ENCODE results near the gene ATG16L2.

- TF ChIP-seq, protein P1, sequence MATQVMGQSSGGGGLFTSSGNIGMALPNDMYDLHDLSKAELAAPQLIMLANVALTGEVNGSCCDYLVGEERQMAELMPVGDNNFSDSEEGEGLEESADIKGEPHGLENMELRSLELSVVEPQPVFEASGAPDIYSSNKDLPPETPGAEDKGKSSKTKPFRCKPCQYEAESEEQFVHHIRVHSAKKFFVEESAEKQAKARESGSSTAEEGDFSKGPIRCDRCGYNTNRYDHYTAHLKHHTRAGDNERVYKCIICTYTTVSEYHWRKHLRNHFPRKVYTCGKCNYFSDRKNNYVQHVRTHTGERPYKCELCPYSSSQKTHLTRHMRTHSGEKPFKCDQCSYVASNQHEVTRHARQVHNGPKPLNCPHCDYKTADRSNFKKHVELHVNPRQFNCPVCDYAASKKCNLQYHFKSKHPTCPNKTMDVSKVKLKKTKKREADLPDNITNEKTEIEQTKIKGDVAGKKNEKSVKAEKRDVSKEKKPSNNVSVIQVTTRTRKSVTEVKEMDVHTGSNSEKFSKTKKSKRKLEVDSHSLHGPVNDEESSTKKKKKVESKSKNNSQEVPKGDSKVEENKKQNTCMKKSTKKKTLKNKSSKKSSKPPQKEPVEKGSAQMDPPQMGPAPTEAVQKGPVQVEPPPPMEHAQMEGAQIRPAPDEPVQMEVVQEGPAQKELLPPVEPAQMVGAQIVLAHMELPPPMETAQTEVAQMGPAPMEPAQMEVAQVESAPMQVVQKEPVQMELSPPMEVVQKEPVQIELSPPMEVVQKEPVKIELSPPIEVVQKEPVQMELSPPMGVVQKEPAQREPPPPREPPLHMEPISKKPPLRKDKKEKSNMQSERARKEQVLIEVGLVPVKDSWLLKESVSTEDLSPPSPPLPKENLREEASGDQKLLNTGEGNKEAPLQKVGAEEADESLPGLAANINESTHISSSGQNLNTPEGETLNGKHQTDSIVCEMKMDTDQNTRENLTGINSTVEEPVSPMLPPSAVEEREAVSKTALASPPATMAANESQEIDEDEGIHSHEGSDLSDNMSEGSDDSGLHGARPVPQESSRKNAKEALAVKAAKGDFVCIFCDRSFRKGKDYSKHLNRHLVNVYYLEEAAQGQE (IDR thresholded peaks at IDR 0.05; ENCODE audit: insufficient replicate concordance, low read depth) = no peak
- TF ChIP-seq, protein P2, sequence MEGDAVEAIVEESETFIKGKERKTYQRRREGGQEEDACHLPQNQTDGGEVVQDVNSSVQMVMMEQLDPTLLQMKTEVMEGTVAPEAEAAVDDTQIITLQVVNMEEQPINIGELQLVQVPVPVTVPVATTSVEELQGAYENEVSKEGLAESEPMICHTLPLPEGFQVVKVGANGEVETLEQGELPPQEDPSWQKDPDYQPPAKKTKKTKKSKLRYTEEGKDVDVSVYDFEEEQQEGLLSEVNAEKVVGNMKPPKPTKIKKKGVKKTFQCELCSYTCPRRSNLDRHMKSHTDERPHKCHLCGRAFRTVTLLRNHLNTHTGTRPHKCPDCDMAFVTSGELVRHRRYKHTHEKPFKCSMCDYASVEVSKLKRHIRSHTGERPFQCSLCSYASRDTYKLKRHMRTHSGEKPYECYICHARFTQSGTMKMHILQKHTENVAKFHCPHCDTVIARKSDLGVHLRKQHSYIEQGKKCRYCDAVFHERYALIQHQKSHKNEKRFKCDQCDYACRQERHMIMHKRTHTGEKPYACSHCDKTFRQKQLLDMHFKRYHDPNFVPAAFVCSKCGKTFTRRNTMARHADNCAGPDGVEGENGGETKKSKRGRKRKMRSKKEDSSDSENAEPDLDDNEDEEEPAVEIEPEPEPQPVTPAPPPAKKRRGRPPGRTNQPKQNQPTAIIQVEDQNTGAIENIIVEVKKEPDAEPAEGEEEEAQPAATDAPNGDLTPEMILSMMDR (IDR thresholded peaks at IDR 0.05; ENCODE audit: insufficient read depth, low read length) = no peak
Observed at GRCh38 chr11:72834905-72835304, 20.7 kb downstream of the ATG16L2 start.

All from HL-60 (cell line).